Skeletal muscle cell (primary cell): ENCODE data around the gene NUFIP1.

Source experiments
- DNase-seq: peaks from one replicate; pipeline ENCODE4 v3.0.0-alpha.2; 2010; ENCODE audit warnings: low read depth
- H3K4me3 ChIP-seq: 2 replicates; pipeline ENCODE4 v1.5.1; 2011; ENCODE audit warnings: low read depth, mild to moderate bottlenecking, control low read depth, low read length, moderate library complexity

NUFIP1 gene

GRCh38 chr13:44895953-44896335 is 93.3 kb downstream of the NUFIP1 start:
- DNase-seq, result no peak
- no peak overlapping the region for H3K4me3 ChIP-seq

- DNase-seq, result no peak
Observed at GRCh38 chr13:44895264-44895952, 93.9 kb downstream of the NUFIP1 start.

DNA sequence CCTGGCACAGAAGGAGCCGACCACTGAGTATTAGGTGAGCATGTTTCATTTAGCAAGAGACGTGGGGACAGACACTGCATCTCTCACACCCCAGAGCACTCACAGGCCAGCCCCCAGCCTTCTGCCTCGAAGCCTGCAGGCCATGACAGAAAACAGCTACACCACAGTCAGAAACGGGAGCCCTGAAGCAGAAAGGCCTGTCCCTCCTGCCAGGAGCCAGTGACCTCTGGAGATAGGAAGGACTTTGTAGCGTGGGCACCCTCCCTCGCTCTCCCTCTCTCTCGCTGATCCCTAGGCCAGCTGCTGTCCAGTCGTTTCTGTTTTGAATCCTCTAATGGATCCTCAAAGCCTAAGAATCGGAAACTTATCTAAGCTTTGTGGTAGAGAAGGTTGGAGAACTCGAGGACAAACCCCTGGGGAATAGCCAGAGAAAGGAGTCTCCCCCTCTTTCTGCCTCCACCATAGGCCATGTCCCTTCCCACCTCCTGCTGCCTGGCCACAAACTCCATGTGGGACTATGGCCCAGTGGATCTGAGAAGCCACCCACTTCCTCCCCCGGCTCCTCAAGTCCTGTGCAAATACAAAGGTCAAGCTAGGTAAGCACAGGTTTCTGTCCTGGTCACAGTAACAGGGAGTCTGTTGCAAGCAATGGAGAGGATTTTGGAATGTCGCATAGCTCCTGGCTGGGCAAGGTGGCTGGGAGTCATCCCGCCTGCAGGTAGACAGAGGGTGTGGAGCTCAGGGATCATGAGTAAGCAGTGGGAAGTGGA is 95.1 kb downstream of the NUFIP1 start:
- DNase-seq, result no peak
- no peak overlapping the region for H3K4me3 ChIP-seq

More at GRCh38 chr13:44895264-44895952, 93.9 kb downstream of the NUFIP1 start:
- no peak overlapping the region for H3K4me3 ChIP-seq
